Neural progenitor cell (in vitro differentiated cells): ENCODE data around the gene MACROD2. TPM values are rescaled to one million over a fixed set of nuclear protein-coding genes. Genes with fewer than 3 reads are reported as not detected.

Experiments used
- DNase-seq: peaks from one replicate; pipeline ENCODE4 v3.0.0-alpha.2; 2016; ENCODE audit warnings: low spot score
- H2AFZ ChIP-seq: fragments of 200-600 bp; sonication (generic); replicated peaks from 2 replicates; pipeline ENCODE4 v1.6.1; 2016; ENCODE audit warnings: antibody characterized with exemption
- H3F3A ChIP-seq: fragments of 200-600 bp; sonication (generic); 2 replicates; pipeline ENCODE4 v1.6.1; 2016; ENCODE audit warnings: antibody characterized with exemption, low read depth
- H3K27ac ChIP-seq: fragments of 200-600 bp; sonication (generic); 2 replicates; pipeline ENCODE4 v1.5.1; 2016; ENCODE audit warnings: mild to moderate bottlenecking
- H3K27me3 ChIP-seq: fragments of 200-600 bp; sonication (generic); 2 replicates; pipeline ENCODE4 v1.6.1; 2016; ENCODE audit warnings: mild to moderate bottlenecking, moderate library complexity
- H3K36me3 ChIP-seq: fragments of 200-600 bp; sonication (generic); 2 replicates; pipeline ENCODE4 v1.5.1; 2016
- H3K4me1 ChIP-seq: fragments of 200-600 bp; sonication (generic); 2 replicates; pipeline ENCODE4 v1.6.1; 2016; ENCODE audit warnings: mixed run types
- H3K4me2 ChIP-seq: fragments of 200-600 bp; sonication (generic); 2 replicates; pipeline ENCODE4 v1.6.1; 2016
- H3K4me3 ChIP-seq: fragments of 200-600 bp; sonication (generic); 2 replicates; pipeline ENCODE4 v1.5.1; 2016
- H3K79me2 ChIP-seq: fragments of 200-600 bp; sonication (generic); 2 replicates; pipeline ENCODE4 v1.6.1; 2016; ENCODE audit warnings: low read depth
- H3K9ac ChIP-seq: fragments of 200-600 bp; sonication (generic); 2 replicates; pipeline ENCODE4 v1.6.1; 2016
- H3K9me3 ChIP-seq: fragments of 200-600 bp; sonication (generic); 2 replicates; pipeline ENCODE4 v1.5.1; 2016; ENCODE audit warnings: low read depth
- H4K20me1 ChIP-seq: fragments of 200-600 bp; sonication (generic); 2 replicates; pipeline ENCODE4 v1.6.1; 2016; ENCODE audit warnings: low read depth
- H3K27ac Mint-ChIP-seq: 3 replicates; pipeline ENCODE4 v1.8.0; 2021; ENCODE audit warnings: mixed read lengths
- H3K27me3 Mint-ChIP-seq: 2 replicates; pipeline ENCODE4 v1.8.0; 2022; ENCODE audit warnings: low read depth, mild to moderate bottlenecking, inconsistent platforms, moderate library complexity, mixed read lengths; ENCODE audit not compliant: insufficient read depth
- H3K36me3 Mint-ChIP-seq: 3 replicates; pipeline ENCODE4 v1.8.0; 2021; ENCODE audit warnings: mixed read lengths
- H3K4me1 Mint-ChIP-seq: 3 replicates; pipeline ENCODE4 v1.8.0; 2021; ENCODE audit warnings: mixed read lengths
- H3K4me3 Mint-ChIP-seq: 3 replicates; pipeline ENCODE4 v1.8.0; 2021; ENCODE audit warnings: mild to moderate bottlenecking, moderate library complexity, mixed read lengths
- H3K9me3 Mint-ChIP-seq: 3 replicates; pipeline ENCODE4 v1.8.0; 2020; ENCODE audit warnings: mixed read lengths
- CTCF ChIP-seq: fragments of 200-600 bp; sonication (generic); IDR thresholded peaks from 2 replicates; pipeline ENCODE4 v1.5.1; 2017; ENCODE audit warnings: antibody characterized with exemption, mild to moderate bottlenecking
- EZH2 ChIP-seq: fragments of 200-600 bp; sonication (generic); IDR thresholded peaks from 2 replicates; pipeline ENCODE4 v1.6.1; 2017; ENCODE audit warnings: antibody characterized with exemption, mild to moderate bottlenecking, moderate library complexity
- EZH2phosphoT487 ChIP-seq: fragments of 200-600 bp; sonication (generic); IDR thresholded peaks from 2 replicates; pipeline ENCODE4 v1.6.1; 2017; ENCODE audit warnings: antibody characterized with exemption
- total RNA-seq: library from RNA; depleted of rRNA; stranded (reverse); fragments of >200 nt; gene quantifications from 2 replicates; pipeline ENCODE4 v1.2.3, GENCODE V29; 2015; ENCODE audit warnings: low replicate concordance

The MACROD2 gene
- total RNA-seq, 1 donor from 2014 or later = 11.9 TPM

GRCh38 chr20:14667226-14667625 lies 671.9 kb downstream of the MACROD2 start:
- no peaks in the 10 kb centered on the region for H3K4me1 Mint-ChIP-seq
- no peak for DNase-seq
- TF ChIP-seq CTCF (no peak), EZH2phosphoT487 (no peak), EZH2 (no peak)
- Histone ChIP-seq H3K4me1 (no peaks in the 10 kb centered on the region), H3F3A (no peaks in the 10 kb centered on the region), H3K4me2 (no peak overlapping the region), H3K79me2 (no peaks in the 10 kb centered on the region), H2AFZ (no peak overlapping the region), H4K20me1 (no peaks in the 10 kb centered on the region), H3K27ac (no peak overlapping the region), H3K36me3 (no peaks in the 10 kb centered on the region), H3K9me3 (no peaks in the 10 kb centered on the region), H3K4me3 (no peak overlapping the region), H3K27me3 (no peaks in the 10 kb centered on the region), H3K9ac (no peak overlapping the region)
- peaks cover under 1% of the 10 kb centered on the region for H3K9me3 Mint-ChIP-seq
- H3K4me3 Mint-ChIP-seq = no peak overlapping the region
- H3K27ac Mint-ChIP-seq = no peak overlapping the region
- H3K27me3 Mint-ChIP-seq = no peaks in the 10 kb centered on the region
- H3K36me3 Mint-ChIP-seq = no peaks in the 10 kb centered on the region

- no peaks in the 10 kb centered on the region for H3K9me3 ChIP-seq
- H3K36me3 ChIP-seq = no peaks in the 10 kb centered on the region
- H3K4me3 Mint-ChIP-seq = no peak overlapping the region
- DNase-seq = no peak
- H3K9me3 Mint-ChIP-seq = peaks cover 14% of the 10 kb centered on the region
- no peaks in the 10 kb centered on the region for H4K20me1 ChIP-seq
- peaks cover 2% of the 10 kb centered on the region for H3K27me3 Mint-ChIP-seq
- H3F3A ChIP-seq = no peaks in the 10 kb centered on the region
- H3K9ac ChIP-seq = no peak overlapping the region
- H3K4me2 ChIP-seq = no peak overlapping the region
- no peak overlapping the region for H3K27ac Mint-ChIP-seq
- TF ChIP-seq EZH2phosphoT487 = no peak
- no peak for TF ChIP-seq EZH2
- no peak for TF ChIP-seq CTCF
- H3K36me3 Mint-ChIP-seq = peaks cover 7% of the 10 kb centered on the region
- H3K79me2 ChIP-seq = no peaks in the 10 kb centered on the region
- H3K27me3 ChIP-seq = no peaks in the 10 kb centered on the region
- no peak overlapping the region for H3K27ac ChIP-seq
- no peak overlapping the region for H2AFZ ChIP-seq
- no peaks in the 10 kb centered on the region for H3K4me1 Mint-ChIP-seq
- no peak overlapping the region for H3K4me3 ChIP-seq
- no peaks in the 10 kb centered on the region for H3K4me1 ChIP-seq
Observed at GRCh38 chr20:14672066-14672465, 676.8 kb downstream of the MACROD2 start.

GRCh38 chr20:14673164-14673563 lies 677.8 kb downstream of the MACROD2 start:
- H3K27ac ChIP-seq = no peak overlapping the region
- H3K9me3 ChIP-seq = no peaks in the 10 kb centered on the region
- Mint-ChIP-seq H3K27ac (no peak overlapping the region), H3K4me3 (no peak overlapping the region), H3K27me3 (peaks cover 2% of the 10 kb centered on the region), H3K36me3 (peaks cover 7% of the 10 kb centered on the region), H3K9me3 (peaks cover 14% of the 10 kb centered on the region), H3K4me1 (no peaks in the 10 kb centered on the region)
- no peak overlapping the region for H3K4me3 ChIP-seq
- no peak overlapping the region for H3K9ac ChIP-seq
- no peak overlapping the region for H2AFZ ChIP-seq
- H3K4me2 ChIP-seq = no peak overlapping the region
- no peaks in the 10 kb centered on the region for H3K4me1 ChIP-seq
- no peaks in the 10 kb centered on the region for H3K36me3 ChIP-seq
- no peaks in the 10 kb centered on the region for H4K20me1 ChIP-seq
- H3K27me3 ChIP-seq = no peaks in the 10 kb centered on the region
- TF ChIP-seq EZH2phosphoT487 (no peak), CTCF (no peak), EZH2 (no peak)
- no peak for DNase-seq
- no peaks in the 10 kb centered on the region for H3F3A ChIP-seq
- no peaks in the 10 kb centered on the region for H3K79me2 ChIP-seq

GRCh38 chr20:14677455-14677854 lies 682.1 kb downstream of the MACROD2 start:
- no peak overlapping the region for H3K9ac ChIP-seq
- no peak overlapping the region for H3K4me2 ChIP-seq
- no peaks in the 10 kb centered on the region for H4K20me1 ChIP-seq
- no peak overlapping the region for H2AFZ ChIP-seq
- H3K9me3 ChIP-seq = no peaks in the 10 kb centered on the region
- DNase-seq = no peak
- no peaks in the 10 kb centered on the region for H3K4me1 ChIP-seq
- no peaks in the 10 kb centered on the region for H3K36me3 ChIP-seq
- H3K4me3 ChIP-seq = no peak overlapping the region
- Mint-ChIP-seq H3K4me3 (no peak overlapping the region), H3K27me3 (peaks cover 2% of the 10 kb centered on the region), H3K4me1 (no peaks in the 10 kb centered on the region), H3K27ac (no peak overlapping the region), H3K9me3 (peaks cover 14% of the 10 kb centered on the region), H3K36me3 (peaks cover 7% of the 10 kb centered on the region)
- TF ChIP-seq EZH2 (no peak), EZH2phosphoT487 (no peak), CTCF (no peak)
- no peak overlapping the region for H3K27ac ChIP-seq
- H3F3A ChIP-seq = no peaks in the 10 kb centered on the region
- no peaks in the 10 kb centered on the region for H3K27me3 ChIP-seq
- no peaks in the 10 kb centered on the region for H3K79me2 ChIP-seq
